ENCODE measurements around the gene PKHD1.

The PKHD1 gene

GRCh38 chr6:52106994-52107393, 19.6 kb upstream of the PKHD1 start:
- no peak for DNase-seq (ENCODE audit: low spot score)

GRCh38 chr6:52104979-52105378, 17.6 kb upstream of the PKHD1 start:
- DNase-seq (ENCODE audit: low spot score) = no peak

- no peak for DNase-seq (ENCODE audit: low spot score)
Observed at GRCh38 chr6:52103623-52104022, 16.2 kb upstream of the PKHD1 start.

GRCh38 chr6:52102405-52102804, 15.0 kb upstream of the PKHD1 start:
- DNase-seq (ENCODE audit: low spot score) = no peak

GRCh38 chr6:52098721-52099120, 11.3 kb upstream of the PKHD1 start:
- no peak for DNase-seq (ENCODE audit: low spot score)

- no peak for DNase-seq (ENCODE audit: low spot score)
Observed at GRCh38 chr6:52089758-52090348, 2.4 kb upstream of the PKHD1 start.

GRCh38 chr6:52086741-52087140, 672 bp downstream of the PKHD1 start:
- DNase-seq (ENCODE audit: low spot score) = no peak

GRCh38 chr6:52081237-52081636, 6.2 kb downstream of the PKHD1 start:
- no peak for DNase-seq (ENCODE audit: low spot score)

- no peak for DNase-seq (ENCODE audit: low spot score)
Observed at GRCh38 chr6:52077961-52078625, 9.3 kb downstream of the PKHD1 start.

GRCh38 chr6:52077180-52077884, 10.1 kb downstream of the PKHD1 start:
- DNase-seq (ENCODE audit: low spot score) = no peak

- DNase-seq (ENCODE audit: low spot score) = no peak
Observed at GRCh38 chr6:52076791-52077179, 10.6 kb downstream of the PKHD1 start.

- DNase-seq (ENCODE audit: low spot score) = no peak
Observed at GRCh38 chr6:52074716-52075115, 12.7 kb downstream of the PKHD1 start.

GRCh38 chr6:52074155-52074554, 13.3 kb downstream of the PKHD1 start:
- DNase-seq (ENCODE audit: low spot score) = no peak

- DNase-seq (ENCODE audit: low spot score) = no peak
Observed at GRCh38 chr6:52065621-52066020, 21.8 kb downstream of the PKHD1 start.

- peak; percentile 30 for DNase-seq (ENCODE audit: low spot score)
Observed at GRCh38 chr6:52063584-52064344, 23.6 kb downstream of the PKHD1 start.

- no peak for DNase-seq (ENCODE audit: low spot score)
Observed at GRCh38 chr6:52061481-52061880, 25.9 kb downstream of the PKHD1 start.

GRCh38 chr6:52059821-52060220, 27.6 kb downstream of the PKHD1 start:
- DNase-seq (ENCODE audit: low spot score) = no peak

GRCh38 chr6:52055451-52055850, 32.0 kb downstream of the PKHD1 start:
- no peak for DNase-seq (ENCODE audit: low spot score)

GRCh38 chr6:52053038-52053695, 34.2 kb downstream of the PKHD1 start:
- DNase-seq (ENCODE audit: low spot score) = no peak

- DNase-seq (ENCODE audit: low spot score) = no peak
Observed at GRCh38 chr6:52050051-52050405, 37.4 kb downstream of the PKHD1 start.

- peak; percentile 9 for DNase-seq (ENCODE audit: low spot score)
Observed at GRCh38 chr6:52049252-52050050, 38.0 kb downstream of the PKHD1 start.
